A549 (cell line): ENCODE results near the gene OR2T12.
"Not testable (repeated sequence)": the region's sequence is repeated elsewhere in the genome, so short reads cannot be mapped to it uniquely, and the experiment has no call there.

Experiments used
- CTCF ChIP-seq: fragments of >200 bp; sonication (Bioruptor Twin); formaldehyde crosslinking; IDR thresholded peaks from 3 replicates; pipeline ENCODE4 v1.5.1; 2016
- POLR2A ChIP-seq: IDR thresholded peaks from 2 replicates; pipeline ENCODE4 v1.6.1; 2012; ENCODE audit warnings: mild to moderate bottlenecking, low read length
- RAD21 ChIP-seq, 2 experiments: fragments of >200 bp in 1 of 2; sonication (Bioruptor Twin) in 1 of 2; formaldehyde crosslinking in 1 of 2; IDR thresholded peaks in 1 of 2; conservative IDR thresholded peaks in 1 of 2; 2 replicates in 1 of 2; 3 replicates in 1 of 2; pipeline ENCODE4 v1.6.1; 2012 to 2018; ENCODE audit warnings: inconsistent platforms in 1 of 2
- SMC3 ChIP-seq: fragments of >200 bp; sonication (Bioruptor Twin); formaldehyde crosslinking; IDR thresholded peaks from 3 replicates; pipeline ENCODE4 v1.6.1; 2018; ENCODE audit warnings: inconsistent platforms

- not testable (repeated sequence) for TF ChIP-seq POLR2A; CTCF; SMC3; RAD21 (conservative IDR thresholded peaks at IDR 0.05 in 1 of 2, IDR thresholded peaks at IDR 0.05 in 1 of 2)
These were observed 30.0 kb downstream of the OR2T12 start for GRCh38 chr1:248273225-248273624.
